WTC11 (cell line): Measurements from ENCODE around the gene MICAL2. TPM values are rescaled to one million over a fixed set of nuclear protein-coding genes. Genes with fewer than 3 reads are reported as not detected.

Experiments
- ATAC-seq: fragments of 200-7000 bp; cut with Tn5 transposase; 2 replicates; pipeline ENCODE4 v1.10.0; 2021; ENCODE audit warnings: mild to moderate bottlenecking, moderate library complexity
- CTCF ChIA-PET: fragments of 300-600 bp; sonication (Branson Sonifier 250); formaldehyde crosslinking; loops from one replicate; lab custom pipeline; 2021; ENCODE audit warnings: antibody characterized with exemption; lab: Charles Lee
- POLR2A ChIA-PET: fragments of 350-600 bp; sonication (Branson Sonifier 250); formaldehyde crosslinking; loops from one replicate; lab custom pipeline; 2021; ENCODE audit warnings: antibody characterized with exemption; lab: Charles Lee
- DNase-seq: peaks from one replicate; pipeline ENCODE4 v3.0.0; 2021; ENCODE audit warnings: low spot score
- H3K27ac Mint-ChIP-seq: 2 replicates; pipeline ENCODE4 v1.8.0; 2021; ENCODE audit warnings: mixed read lengths
- H3K27me3 Mint-ChIP-seq: 2 replicates; pipeline ENCODE4 v1.8.0; 2021; ENCODE audit warnings: low read depth, mild to moderate bottlenecking, moderate library complexity, mixed read lengths
- H3K36me3 Mint-ChIP-seq: 2 replicates; pipeline ENCODE4 v1.8.0; 2021; ENCODE audit warnings: mixed read lengths
- H3K4me1 Mint-ChIP-seq: 2 replicates; pipeline ENCODE4 v1.8.0; 2022; ENCODE audit warnings: mixed read lengths
- H3K4me3 Mint-ChIP-seq: 2 replicates; pipeline ENCODE4 v1.8.0; 2021; ENCODE audit warnings: mild to moderate bottlenecking, moderate library complexity, mixed read lengths
- H3K9me3 Mint-ChIP-seq: 2 replicates; pipeline ENCODE4 v1.8.0; 2021; ENCODE audit warnings: mixed read lengths
- CTCF ChIP-seq: fragments of 200-600 bp; IDR thresholded peaks from 2 replicates; pipeline ENCODE4 v1.8.0; 2022; ENCODE audit warnings: antibody characterized with exemption
- ERG ChIP-seq: fragments of 250-450 bp; sonication (Bioruptor Pico); IDR thresholded peaks from 2 replicates; pipeline ENCODE4 v1.8.0; 2021; ENCODE audit warnings: mild to moderate bottlenecking
- FOXJ3 ChIP-seq: sonication (generic); formaldehyde crosslinking; IDR thresholded peaks from 2 replicates; pipeline ENCODE4 v1.9.0; 2021; ENCODE audit warnings: missing genetic modification reagents, mild to moderate bottlenecking, borderline replicate concordance
- FOXK1 ChIP-seq: sonication (generic); formaldehyde crosslinking; IDR thresholded peaks from 2 replicates; pipeline ENCODE4 v1.8.0; 2022; ENCODE audit warnings: mild to moderate bottlenecking, moderate library complexity, missing genetic modification reagents
- FOXP4 ChIP-seq: sonication (generic); formaldehyde crosslinking; IDR thresholded peaks from 2 replicates; pipeline ENCODE4 v1.8.0; 2022; ENCODE audit warnings: mild to moderate bottlenecking, missing genetic modification reagents
- GTF2I ChIP-seq: fragments of 250-450 bp; sonication (Bioruptor Pico); conservative IDR thresholded peaks from 2 replicates; pipeline ENCODE4 v1.4.0; 2021; ENCODE audit warnings: mild to moderate bottlenecking
- MXD4 ChIP-seq: fragments of 250-450 bp; sonication (Bioruptor Pico); IDR thresholded peaks from 2 replicates; pipeline ENCODE4 v1.8.0; 2021; ENCODE audit warnings: mild to moderate bottlenecking, moderate library complexity, borderline replicate concordance
- NFYB ChIP-seq: sonication (generic); formaldehyde crosslinking; conservative IDR thresholded peaks from 2 replicates; pipeline ENCODE4 v1.8.0; 2022; ENCODE audit warnings: low read depth, missing genetic modification reagents
- NR3C1 ChIP-seq: sonication (generic); formaldehyde crosslinking; conservative IDR thresholded peaks from 2 replicates; pipeline ENCODE4 v1.8.1; 2023; ENCODE audit warnings: low read depth, mild to moderate bottlenecking, missing genetic modification reagents
- RELA ChIP-seq: sonication (generic); formaldehyde crosslinking; IDR thresholded peaks from 2 replicates; pipeline ENCODE4 v1.8.1; 2022; ENCODE audit warnings: missing genetic modification reagents, mild to moderate bottlenecking, borderline replicate concordance
- SMAD4 ChIP-seq: sonication (generic); formaldehyde crosslinking; IDR thresholded peaks from 2 replicates; pipeline ENCODE4 v1.8.0; 2022; ENCODE audit warnings: mild to moderate bottlenecking, missing genetic modification reagents
- ZMAT4 ChIP-seq: fragments of 250-450 bp; sonication (Bioruptor Pico); IDR thresholded peaks from 2 replicates; pipeline ENCODE4 v1.9.0; 2021; ENCODE audit warnings: mild to moderate bottlenecking
- ZNF317 ChIP-seq: sonication (generic); formaldehyde crosslinking; IDR thresholded peaks from 2 replicates; pipeline ENCODE4 v1.8.1; 2023; ENCODE audit warnings: low read depth, mild to moderate bottlenecking, moderate library complexity, missing genetic modification reagents, borderline replicate concordance
- ZNF396 ChIP-seq: fragments of 250-450 bp; sonication (Bioruptor Pico); IDR thresholded peaks from 2 replicates; pipeline ENCODE4 v1.8.0; 2021; ENCODE audit warnings: mild to moderate bottlenecking, moderate library complexity, borderline replicate concordance
- ZNF425 ChIP-seq: fragments of 250-450 bp; sonication (Bioruptor Pico); conservative IDR thresholded peaks from 2 replicates; pipeline ENCODE4 v1.9.0; 2021; ENCODE audit warnings: mild to moderate bottlenecking
- total RNA-seq: library from RNA; stranded (reverse); gene quantifications from 3 replicates; pipeline ENCODE4 v1.2.3, GENCODE V29; 2021
- TF ChIP-seq, protein P1 (sequence below): sonication (generic); formaldehyde crosslinking; IDR thresholded peaks from 2 replicates; pipeline ENCODE4 v1.8.0; 2022; ENCODE audit warnings: mild to moderate bottlenecking, missing genetic modification reagents
- TF ChIP-seq, protein P2 (sequence below): sonication (generic); formaldehyde crosslinking; IDR thresholded peaks from 2 replicates; pipeline ENCODE4 v1.8.1; 2022; ENCODE audit warnings: mild to moderate bottlenecking, missing genetic modification reagents, moderate library complexity, borderline replicate concordance
- TF ChIP-seq, protein P3 (sequence below): sonication (generic); formaldehyde crosslinking; IDR thresholded peaks from 2 replicates; pipeline ENCODE4 v1.8.1; 2023; ENCODE audit warnings: mild to moderate bottlenecking, missing genetic modification reagents, moderate library complexity
- TF ChIP-seq, protein P4 (sequence below): fragments of 250-450 bp; sonication (Bioruptor Pico); IDR thresholded peaks from 2 replicates; pipeline ENCODE4 v1.9.0; 2021; ENCODE audit warnings: moderate library complexity, mild to moderate bottlenecking, inconsistent platforms, borderline replicate concordance

Gene MICAL2
- total RNA-seq, 1 experiment from 2014 or later, result 3.1 TPM

DNA sequence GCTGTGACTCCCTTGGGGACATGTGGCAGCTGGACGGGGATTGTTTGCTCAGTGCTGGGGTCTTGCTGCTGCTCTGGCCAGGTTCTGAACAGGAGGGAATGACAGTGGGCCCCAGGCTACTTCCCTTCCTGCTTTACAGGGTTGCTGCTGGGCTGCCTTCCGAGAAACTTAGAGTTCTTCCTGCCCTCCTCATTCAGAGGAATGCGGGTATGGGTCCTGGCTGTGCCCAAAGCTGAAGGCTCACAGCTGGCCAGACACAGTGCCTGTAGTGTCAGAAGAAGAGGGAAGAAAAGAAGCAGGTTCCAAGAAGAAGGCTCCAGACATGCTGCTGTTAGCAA lies 158.7 kb downstream of the MICAL2 start:
- H3K27me3 Mint-ChIP-seq, result no peaks in the 10 kb centered on the region
- no peak overlapping the region for H3K4me3 Mint-ChIP-seq
- DNase-seq (no peak), ATAC-seq (no peak)
- peaks cover 6% of the 10 kb centered on the region for H3K4me1 Mint-ChIP-seq
- H3K36me3 Mint-ChIP-seq, result no peaks in the 10 kb centered on the region
- no peaks in the 10 kb centered on the region for H3K9me3 Mint-ChIP-seq
- H3K27ac Mint-ChIP-seq, result no peak overlapping the region
- TF ChIP-seq, protein P1, sequence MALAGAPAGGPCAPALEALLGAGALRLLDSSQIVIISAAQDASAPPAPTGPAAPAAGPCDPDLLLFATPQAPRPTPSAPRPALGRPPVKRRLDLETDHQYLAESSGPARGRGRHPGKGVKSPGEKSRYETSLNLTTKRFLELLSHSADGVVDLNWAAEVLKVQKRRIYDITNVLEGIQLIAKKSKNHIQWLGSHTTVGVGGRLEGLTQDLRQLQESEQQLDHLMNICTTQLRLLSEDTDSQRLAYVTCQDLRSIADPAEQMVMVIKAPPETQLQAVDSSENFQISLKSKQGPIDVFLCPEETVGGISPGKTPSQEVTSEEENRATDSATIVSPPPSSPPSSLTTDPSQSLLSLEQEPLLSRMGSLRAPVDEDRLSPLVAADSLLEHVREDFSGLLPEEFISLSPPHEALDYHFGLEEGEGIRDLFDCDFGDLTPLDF (CRISPR knock-in tag), result no peak
- TF ChIP-seq GTF2I (CRISPR knock-in tag), result no peak
- TF ChIP-seq, protein P2, sequence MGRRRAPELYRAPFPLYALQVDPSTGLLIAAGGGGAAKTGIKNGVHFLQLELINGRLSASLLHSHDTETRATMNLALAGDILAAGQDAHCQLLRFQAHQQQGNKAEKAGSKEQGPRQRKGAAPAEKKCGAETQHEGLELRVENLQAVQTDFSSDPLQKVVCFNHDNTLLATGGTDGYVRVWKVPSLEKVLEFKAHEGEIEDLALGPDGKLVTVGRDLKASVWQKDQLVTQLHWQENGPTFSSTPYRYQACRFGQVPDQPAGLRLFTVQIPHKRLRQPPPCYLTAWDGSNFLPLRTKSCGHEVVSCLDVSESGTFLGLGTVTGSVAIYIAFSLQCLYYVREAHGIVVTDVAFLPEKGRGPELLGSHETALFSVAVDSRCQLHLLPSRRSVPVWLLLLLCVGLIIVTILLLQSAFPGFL, result no peak
- TF ChIP-seq ZMAT4 (CRISPR knock-in tag), result no peak
- TF ChIP-seq ERG (CRISPR knock-in tag), result no peak
- TF ChIP-seq ZNF396 (CRISPR knock-in tag), result no peak
- TF ChIP-seq ZNF425 (CRISPR knock-in tag), result no peak
- TF ChIP-seq, protein P3, sequence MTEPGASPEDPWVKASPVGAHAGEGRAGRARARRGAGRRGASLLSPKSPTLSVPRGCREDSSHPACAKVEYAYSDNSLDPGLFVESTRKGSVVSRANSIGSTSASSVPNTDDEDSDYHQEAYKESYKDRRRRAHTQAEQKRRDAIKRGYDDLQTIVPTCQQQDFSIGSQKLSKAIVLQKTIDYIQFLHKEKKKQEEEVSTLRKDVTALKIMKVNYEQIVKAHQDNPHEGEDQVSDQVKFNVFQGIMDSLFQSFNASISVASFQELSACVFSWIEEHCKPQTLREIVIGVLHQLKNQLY (CRISPR knock-in tag), result no peak
- no peak for TF ChIP-seq MXD4 (CRISPR knock-in tag)
- no peak for TF ChIP-seq FOXJ3
- TF ChIP-seq FOXP4 (CRISPR knock-in tag), result no peak
- TF ChIP-seq NR3C1, result no peak
- TF ChIP-seq NFYB (CRISPR knock-in tag), result no peak
- no peak for TF ChIP-seq SMAD4 (CRISPR knock-in tag)
- no peak for TF ChIP-seq FOXK1 (CRISPR knock-in tag)
- TF ChIP-seq, protein P4, sequence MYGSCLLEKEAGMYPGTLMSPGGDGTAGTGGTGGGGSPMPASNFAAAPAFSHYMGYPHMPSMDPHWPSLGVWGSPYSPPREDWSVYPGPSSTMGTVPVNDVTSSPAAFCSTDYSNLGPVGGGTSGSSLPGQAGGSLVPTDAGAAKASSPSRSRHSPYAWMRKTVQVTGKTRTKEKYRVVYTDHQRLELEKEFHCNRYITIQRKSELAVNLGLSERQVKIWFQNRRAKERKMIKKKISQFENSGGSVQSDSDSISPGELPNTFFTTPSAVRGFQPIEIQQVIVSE (CRISPR knock-in tag), result no peak
- no peak for TF ChIP-seq CTCF
- no peak for TF ChIP-seq RELA (CRISPR knock-in tag)
- TF ChIP-seq ZNF317 (CRISPR knock-in tag), result no peak
- CTCF ChIA-PET, result interaction anchor here (2.9 to 3.1 kb wide), 2 partner anchors 13 to 19 kb away, joined by 7 to 11 read pairs; no protein-coding TSS in a partner anchor
- POLR2A ChIA-PET, result no interaction called here
